Middle frontal gyrus (tissue), 1 donor: ENCODE results near the gene SKIC8.

Experiments used
- DNase-seq: peaks from one replicate; pipeline ENCODE4 v3.0.0-alpha.2; 2015; ENCODE audit warnings: low spot score; ENCODE audit errors: extremely low spot score

Gene SKIC8

DNA sequence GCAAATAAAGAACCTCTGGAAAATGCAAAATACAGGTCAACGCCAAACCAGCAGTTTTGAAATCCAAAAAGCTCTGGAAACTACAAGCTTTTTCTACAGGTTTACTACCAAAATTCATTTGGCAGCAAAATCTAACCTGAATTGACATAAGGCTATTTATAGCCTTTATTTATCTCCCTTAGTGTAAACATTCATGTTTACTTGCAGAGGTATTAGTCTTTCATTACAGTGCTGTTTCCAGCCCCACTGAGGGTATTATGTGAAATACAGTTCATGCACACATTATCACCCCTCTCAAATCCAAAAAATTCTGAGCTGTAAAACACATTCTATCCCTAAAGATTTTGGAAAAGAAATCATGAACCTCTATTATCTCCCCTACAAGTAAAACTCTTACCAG is 7.2 kb downstream of the SKIC8 start:
- no peak for DNase-seq

- DNase-seq: no peak
These were observed 7.7 kb downstream of the SKIC8 start for GRCh38 chr15:78291698-78292097.

DNA sequence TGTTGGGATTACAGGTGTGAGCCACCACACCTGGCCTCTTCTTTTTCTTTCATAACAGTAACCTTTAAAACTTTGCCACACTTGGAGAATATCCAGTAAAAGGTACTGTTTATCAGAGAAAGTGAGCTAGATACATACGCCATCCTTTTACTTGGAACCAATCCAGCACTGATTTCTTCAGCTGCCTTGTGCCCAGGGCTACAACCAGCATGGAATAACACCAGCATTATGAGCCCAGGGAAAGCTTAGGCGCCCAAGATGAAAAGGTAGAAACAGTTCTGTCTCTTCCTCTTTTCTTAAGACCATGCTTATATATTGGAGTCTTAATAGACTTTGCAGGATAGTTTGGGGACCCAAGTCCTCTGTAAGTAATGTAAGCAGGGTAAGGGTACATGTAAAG is 8.4 kb downstream of the SKIC8 start:
- no peak for DNase-seq

DNA sequence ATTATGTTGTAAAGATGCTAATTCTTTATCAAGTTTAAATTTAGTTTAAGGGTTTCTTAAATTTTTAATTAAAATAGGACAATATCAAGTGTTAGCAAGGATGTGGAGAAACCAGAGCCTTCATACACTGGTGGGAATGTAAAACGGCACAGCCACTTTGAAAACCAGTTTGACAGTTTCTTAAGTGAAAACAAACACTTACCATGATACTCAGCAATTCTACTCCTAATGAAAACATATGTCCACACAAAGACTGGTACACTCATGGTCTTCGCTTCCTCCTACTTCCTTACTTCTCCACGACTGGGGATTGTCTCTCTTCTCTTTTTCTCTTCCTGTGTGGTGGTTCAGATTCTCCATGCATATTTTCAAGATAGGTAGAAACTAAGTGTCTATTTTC is 9.2 kb downstream of the SKIC8 start:
- no peak for DNase-seq

DNA sequence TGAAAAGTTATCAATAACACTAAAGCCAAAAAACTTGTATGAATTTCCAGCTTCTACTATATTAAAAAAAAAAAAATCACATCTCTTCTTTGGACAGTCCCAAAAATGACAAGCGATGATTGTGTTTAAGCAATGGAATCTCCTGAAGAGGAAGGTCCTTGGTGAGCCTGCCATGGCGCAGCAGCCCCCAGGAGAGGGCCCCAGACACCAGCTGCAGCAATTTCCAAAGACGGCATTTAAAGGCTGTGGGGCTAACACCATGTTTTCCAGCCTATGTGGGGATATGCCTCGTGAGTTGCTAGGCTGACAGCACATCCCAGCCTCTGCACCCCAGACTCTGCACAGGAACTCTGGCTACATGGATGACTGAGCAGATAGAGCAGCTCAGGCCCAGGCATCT is 14.7 kb downstream of the SKIC8 start:
- no peak for DNase-seq

GRCh38 chr15:78282324-78282723 is 17.1 kb downstream of the SKIC8 start:
- no peak for DNase-seq

DNA sequence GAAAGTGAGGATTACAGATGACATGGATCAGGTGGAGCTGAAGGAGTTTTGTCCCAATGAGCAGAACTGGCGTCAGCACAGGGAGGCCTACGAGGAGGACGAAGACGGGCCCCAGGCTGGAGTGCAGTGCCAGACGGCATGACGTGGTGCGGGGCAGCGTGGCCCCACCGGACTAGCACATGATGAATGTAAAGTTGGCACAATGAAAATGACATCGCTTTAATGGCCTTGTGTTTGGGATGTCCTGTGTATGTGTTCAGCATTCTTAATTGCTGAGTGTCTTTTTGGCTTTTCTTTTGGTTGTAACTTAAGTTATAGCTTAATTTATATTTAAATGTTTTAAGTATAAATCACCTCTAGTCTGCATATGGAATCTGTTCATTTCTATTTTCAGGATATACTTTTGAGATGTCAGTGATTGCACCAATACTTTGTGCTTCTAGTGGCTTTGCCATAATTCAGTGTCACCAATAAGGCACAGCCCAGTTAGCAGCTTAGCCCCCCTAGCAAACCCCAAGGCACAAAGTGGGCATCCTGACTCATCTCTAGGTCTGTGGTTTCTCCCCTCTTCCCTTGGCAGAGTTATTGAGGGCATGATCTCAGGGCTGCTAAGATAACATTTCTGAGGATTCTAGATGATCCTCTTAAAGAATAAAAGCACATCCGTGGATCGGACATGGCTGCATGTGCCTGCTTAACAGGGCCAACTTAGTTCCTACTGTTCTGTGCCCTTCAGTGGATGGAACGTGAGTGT is 18.9 kb downstream of the SKIC8 start:
- DNase-seq: no peak

DNA sequence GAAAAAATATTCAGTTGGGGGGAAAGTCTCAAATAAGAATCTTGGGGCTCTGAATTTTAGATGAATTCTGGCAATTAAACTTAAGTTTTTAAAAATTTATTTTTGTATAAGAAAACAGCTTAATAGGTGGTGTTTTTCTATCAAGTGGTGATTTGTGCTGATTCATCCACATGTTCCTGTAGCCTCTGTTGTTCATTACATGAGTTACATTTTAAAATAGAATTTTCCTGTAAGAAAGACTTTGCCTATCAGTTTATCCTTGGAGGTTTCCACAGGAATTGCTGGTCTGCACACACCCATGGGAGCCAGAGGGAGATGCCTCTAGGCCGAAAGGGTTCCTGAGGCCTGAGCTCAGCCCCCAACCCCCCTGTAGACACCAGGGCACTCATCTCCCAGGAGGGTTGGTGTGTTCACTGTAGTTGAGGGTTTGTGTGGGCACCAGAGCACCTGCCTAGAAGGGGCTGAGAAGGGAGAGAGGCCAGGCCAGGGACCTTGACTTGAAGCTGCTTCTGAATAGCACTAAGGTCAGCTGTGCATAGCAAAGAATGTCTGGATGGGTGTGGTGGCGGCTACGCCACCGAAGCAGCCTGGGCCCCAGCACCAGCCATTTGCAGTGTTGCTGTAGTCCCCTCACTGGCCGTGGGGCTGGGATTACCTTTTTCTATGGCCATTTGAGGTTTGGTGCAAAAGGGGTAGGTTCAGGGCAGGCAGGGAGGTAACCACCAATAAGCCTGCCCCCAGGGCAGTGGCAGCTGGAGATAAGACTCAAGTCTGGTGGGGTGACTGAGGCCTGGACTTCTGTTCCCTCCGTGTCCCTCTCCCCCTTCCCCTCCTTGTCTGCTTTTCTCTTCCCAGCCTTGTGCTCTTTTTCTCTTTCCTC is 23.1 kb downstream of the SKIC8 start:
- DNase-seq: no peak

DNA sequence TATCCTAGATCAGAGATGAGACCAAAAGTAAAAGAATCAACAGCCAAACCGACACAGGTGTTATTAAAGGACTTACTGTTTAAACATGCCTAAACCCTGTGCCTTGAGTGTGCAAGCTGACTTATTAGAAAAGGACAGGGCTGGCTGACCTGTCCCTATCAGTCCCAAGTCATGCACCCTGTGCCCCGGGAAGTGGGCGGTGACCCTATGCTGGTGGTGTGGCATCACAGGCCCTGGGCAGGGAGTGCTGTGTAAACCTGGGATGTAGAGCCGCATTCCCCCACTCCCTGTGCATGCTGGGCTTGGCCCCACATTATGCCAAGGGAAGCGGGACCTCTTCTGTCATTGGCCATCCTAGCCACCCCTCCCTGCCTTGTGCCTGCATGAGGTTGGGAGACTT is 24.4 kb downstream of the SKIC8 start:
- DNase-seq: no peak

- DNase-seq: no peak
These were observed 26.6 kb downstream of the SKIC8 start for GRCh38 chr15:78272776-78273175.

DNA sequence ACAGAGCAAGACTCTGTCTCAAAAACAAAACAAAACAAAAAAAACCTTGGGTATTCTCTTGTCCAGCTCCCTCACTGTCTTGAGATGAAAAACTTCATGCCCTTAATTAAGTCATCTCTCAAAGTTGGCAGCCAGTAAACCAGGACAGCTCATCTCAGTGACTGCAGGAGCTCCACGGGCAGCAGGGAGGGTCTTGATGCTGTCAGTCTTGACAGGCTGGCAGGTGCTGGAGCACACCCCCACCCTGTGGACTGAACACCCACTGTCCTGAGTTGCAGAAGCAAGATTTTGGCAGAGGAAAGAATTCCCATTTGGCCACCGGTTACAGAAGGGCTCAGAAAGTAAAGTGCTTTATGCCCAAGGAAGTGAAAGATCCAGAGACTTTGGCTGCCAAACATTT is 27.1 kb downstream of the SKIC8 start:
- no peak for DNase-seq

GRCh38 chr15:78266806-78267205 is 32.6 kb downstream of the SKIC8 start:
- no peak for DNase-seq

DNA sequence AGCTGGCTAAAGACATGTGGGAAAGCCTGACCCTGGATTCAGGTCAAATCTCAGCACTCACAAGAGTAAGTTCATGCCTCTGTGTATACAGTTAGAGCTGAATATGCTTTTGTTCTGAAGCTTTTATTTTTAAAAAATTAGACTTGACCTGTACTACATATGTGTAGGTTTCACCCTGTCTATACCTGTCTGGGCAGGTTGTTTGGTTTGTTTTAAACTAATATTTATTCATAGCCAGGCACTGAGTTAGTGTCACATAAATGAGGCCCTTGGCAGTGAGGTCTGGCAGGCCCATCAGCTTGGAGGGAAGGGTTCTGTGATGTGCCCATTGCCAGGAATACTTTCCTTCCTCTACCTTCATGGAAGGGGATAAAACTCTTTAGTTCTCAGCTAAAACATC is 33.2 kb downstream of the SKIC8 start:
- DNase-seq: no peak

GRCh38 chr15:78265752-78266224 is 33.6 kb downstream of the SKIC8 start:
- DNase-seq: no peak

- no peak for DNase-seq
These were observed 34.3 kb downstream of the SKIC8 start for GRCh38 chr15:78265137-78265460.

DNA sequence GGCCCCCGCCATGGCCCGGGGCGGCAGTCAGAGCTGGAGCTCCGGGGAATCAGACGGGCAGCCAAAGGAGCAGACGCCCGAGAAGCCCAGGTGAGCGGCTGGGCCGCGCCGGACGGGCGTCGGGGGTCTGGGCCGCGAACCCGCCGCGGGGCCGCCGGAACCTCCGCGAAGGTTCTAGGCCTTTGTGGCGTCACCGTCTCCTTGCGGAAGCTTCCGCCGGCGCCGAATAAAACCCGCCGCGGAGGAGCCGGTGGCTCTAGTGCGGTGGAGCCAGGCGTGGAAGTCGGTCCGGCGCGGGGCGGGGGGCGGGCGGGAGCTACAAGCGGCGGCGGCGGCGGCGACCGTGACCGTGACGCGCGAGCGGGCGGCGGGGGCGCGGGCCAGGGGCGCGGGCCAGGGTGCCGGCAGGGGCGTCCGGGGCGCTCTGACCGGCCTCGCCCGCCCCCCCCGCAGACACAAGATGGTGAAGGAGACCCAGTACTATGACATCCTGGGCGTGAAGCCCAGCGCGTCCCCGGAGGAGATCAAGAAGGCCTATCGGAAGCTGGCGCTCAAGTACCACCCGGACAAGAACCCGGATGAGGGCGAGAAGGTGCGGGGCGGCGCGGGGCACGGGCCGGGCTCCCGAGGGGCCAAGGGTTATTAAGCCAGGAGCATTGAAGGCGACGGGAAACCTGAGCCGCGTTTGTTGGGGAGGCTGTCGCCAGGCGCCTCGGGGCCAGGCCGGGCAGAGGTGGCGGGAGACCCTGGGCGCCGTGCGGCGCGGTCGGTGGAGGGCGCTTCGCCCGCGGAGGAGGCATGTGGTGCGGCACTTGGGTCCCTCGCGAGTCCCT is 34.9 kb downstream of the SKIC8 start, which contains the start of gene DNAJA4:
Gene DNAJA4, plus strand, starts transcription at position 259 of the 833 bp plus-strand sequence. Its CDS starts 202 bp downstream, at position 461.
- DNase-seq: no peak

DNA sequence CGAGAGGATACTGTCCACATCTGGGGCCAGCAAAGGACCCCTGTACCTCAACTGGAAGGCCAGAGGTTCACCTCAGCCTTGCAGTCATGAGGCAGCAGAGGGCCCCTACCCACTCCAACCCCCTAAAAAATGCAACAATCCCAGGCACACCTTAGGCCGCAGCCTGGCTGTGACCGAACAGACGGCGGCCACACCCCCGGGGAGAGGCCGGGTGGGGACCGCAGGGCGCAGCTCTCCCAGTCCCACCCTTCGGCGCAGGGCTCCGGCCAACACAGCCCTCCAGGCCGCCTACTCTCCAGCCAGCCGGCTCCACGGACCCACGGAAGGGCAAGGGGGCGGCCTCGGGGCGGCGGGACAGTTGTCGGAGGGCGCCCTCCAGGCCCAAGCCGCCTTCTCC is 35.5 kb downstream of the SKIC8 start:
- DNase-seq: no peak

DNA sequence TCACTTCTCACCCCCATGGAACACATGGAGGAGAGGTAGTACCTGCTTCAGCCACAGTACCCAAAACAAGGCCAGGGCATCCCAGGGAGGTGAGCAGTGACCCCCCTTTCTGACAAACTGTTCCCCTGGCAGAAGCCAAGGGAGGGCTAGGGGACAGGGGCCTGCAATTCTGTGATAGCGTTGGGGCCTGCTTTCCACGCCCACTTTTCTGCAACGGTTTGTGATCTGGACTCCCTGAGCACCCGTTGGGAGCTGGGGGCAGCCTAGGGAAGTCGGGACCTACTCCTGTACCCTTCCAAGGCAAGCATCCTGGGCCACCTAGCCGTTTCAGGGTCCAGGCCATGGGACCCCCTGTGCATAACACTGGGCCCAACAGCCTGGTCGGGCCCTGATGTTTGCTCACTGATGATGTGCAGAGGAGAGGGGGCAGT is 36.0 kb downstream of the SKIC8 start:
- DNase-seq: no peak

DNA sequence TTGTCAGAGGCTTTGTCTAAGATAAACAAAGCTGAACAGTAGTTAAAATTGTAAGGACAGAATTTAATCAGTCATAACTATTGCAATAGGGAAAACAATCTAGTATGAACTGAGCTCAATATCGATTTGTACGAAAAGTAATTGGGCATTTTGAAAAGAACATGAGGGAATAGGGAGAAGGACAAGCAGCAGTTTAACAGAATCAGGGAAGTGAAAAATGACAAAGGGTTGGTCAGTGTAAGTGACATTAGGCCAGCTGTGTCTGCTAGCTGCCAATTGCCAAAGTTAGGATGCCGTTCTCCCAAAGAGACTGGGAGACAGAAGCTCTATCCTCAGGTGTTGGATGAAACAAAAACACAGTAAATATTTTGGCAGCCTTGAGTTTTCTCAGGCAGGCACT is 38.3 kb downstream of the SKIC8 start:
- no peak for DNase-seq

- no peak for DNase-seq
These were observed 38.9 kb downstream of the SKIC8 start for GRCh38 chr15:78260489-78260888.

DNA sequence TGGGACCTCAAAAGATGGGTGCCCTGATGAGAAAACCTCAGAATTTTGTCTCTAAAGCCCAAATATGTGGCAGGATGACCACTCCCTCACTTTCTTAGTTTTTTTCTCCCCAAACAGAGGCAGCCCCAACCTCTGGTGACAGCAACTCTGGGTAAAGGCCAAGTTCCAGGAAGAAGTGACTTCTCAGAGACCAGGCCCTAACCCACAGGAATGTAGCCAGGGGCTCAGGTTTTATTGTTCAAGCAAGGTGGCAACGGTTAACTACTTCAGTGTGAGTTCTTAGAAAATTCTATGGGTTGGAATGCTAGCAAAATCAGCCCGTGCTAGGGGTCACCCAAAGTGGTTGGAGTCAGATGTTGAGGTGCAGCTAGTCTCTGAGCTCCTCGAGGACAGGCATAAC is 40.2 kb downstream of the SKIC8 start:
- DNase-seq: no peak

- DNase-seq: no peak
These were observed 41.7 kb downstream of the SKIC8 start for GRCh38 chr15:78257681-78258080.
